CD14-positive monocyte (primary cell): ENCODE data around the gene SCNN1A. TPM values are rescaled to one million over a fixed set of nuclear protein-coding genes. Genes with fewer than 3 reads are reported as not detected.
A peak's percentile ranks its signal among the peaks of the same experiment; 100 is the strongest.

Experiments used
- DNase-seq, 3 donors: peaks; one replicate each; pipeline ENCODE4 v3.0.0-alpha.2; 2011 to 2022
- H2AFZ ChIP-seq: 2 replicates; pipeline ENCODE4 v1.6.0; 2012; ENCODE audit warnings: mild to moderate bottlenecking, low read depth, low read length, inconsistent platforms; ENCODE audit not compliant: insufficient read depth, poor library complexity, severe bottlenecking
- H3K27ac ChIP-seq, 2 donors: 1 replicate in 1 of 2; 2 replicates in 1 of 2; pipeline ENCODE4 v1.5.1; 2012 to 2013; ENCODE audit warnings: low read length in 2 of 2, control low read depth in 1 of 2, inconsistent platforms in 1 of 2, low read depth in 1 of 2, mild to moderate bottlenecking in 1 of 2
- H3K27me3 ChIP-seq, 2 donors: one replicate each; pipeline versions ENCODE4 v1.6.0 to v1.6.1; 2011 to 2013; ENCODE audit warnings: low read length in 2 of 2; ENCODE audit not compliant: control insufficient read depth in 2 of 2, insufficient read depth in 2 of 2
- H3K36me3 ChIP-seq, 2 donors: replicated peaks in 1 of 2; 1 replicate in 1 of 2; 2 replicates in 1 of 2; pipeline versions ENCODE4 v1.5.1 to v1.6.1; 2012 to 2013; ENCODE audit warnings: low read length in 2 of 2, control low read depth in 1 of 2, inconsistent platforms in 1 of 2, mild to moderate bottlenecking in 1 of 2; ENCODE audit not compliant: insufficient read depth in 2 of 2, control insufficient read depth in 1 of 2
- H3K4me1 ChIP-seq, 2 donors: 1 replicate in 1 of 2; 2 replicates in 1 of 2; pipeline versions ENCODE4 v1.5.1 to v1.6.1; 2012 to 2013; ENCODE audit warnings: low read length in 2 of 2, control low read depth in 1 of 2, inconsistent platforms in 1 of 2, mild to moderate bottlenecking in 1 of 2, moderate library complexity in 1 of 2; ENCODE audit not compliant: insufficient read depth in 2 of 2, control insufficient read depth in 1 of 2
- H3K4me2 ChIP-seq: replicated peaks from 2 replicates; pipeline ENCODE3; 2012; ENCODE audit warnings: low read length, moderate library complexity, mild to moderate bottlenecking; ENCODE audit not compliant: poor library complexity, severe bottlenecking; ENCODE audit errors: extremely low read depth
- H3K4me3 ChIP-seq, 3 experiments: fragments of 200-600 bp in 1 of 3; sonication (generic) in 1 of 3; replicated peaks in 1 of 3; 1 replicate in 2 of 3; 2 replicates in 1 of 3; pipeline ENCODE4 v1.5.1; 2011 to 2013; ENCODE audit warnings: low read length in 3 of 3, mild to moderate bottlenecking in 3 of 3, control low read depth in 2 of 3, low read depth in 2 of 3, inconsistent platforms in 1 of 3, moderate library complexity in 1 of 3
- H3K79me2 ChIP-seq: 2 replicates; pipeline ENCODE4 v1.6.0; 2012; ENCODE audit warnings: mild to moderate bottlenecking, control low read depth, inconsistent platforms, low read length, moderate library complexity; ENCODE audit not compliant: insufficient read depth
- H3K9ac ChIP-seq: 2 replicates; pipeline ENCODE4 v1.6.0; 2017; ENCODE audit warnings: low read length, mild to moderate bottlenecking; ENCODE audit not compliant: insufficient read depth, poor library complexity, severe bottlenecking
- H3K9me3 ChIP-seq, 2 donors: replicated peaks in 1 of 2; 1 replicate in 1 of 2; 2 replicates in 1 of 2; pipeline versions ENCODE4 v1.5.1 to v1.6.1; 2012 to 2013; ENCODE audit warnings: low read length in 2 of 2, control low read depth in 1 of 2; ENCODE audit not compliant: control insufficient read depth in 1 of 2, insufficient read depth in 1 of 2
- H4K20me1 ChIP-seq: 2 replicates; pipeline ENCODE4 v1.6.0; 2012; ENCODE audit warnings: mild to moderate bottlenecking, low read length, control low read depth, moderate library complexity; ENCODE audit not compliant: insufficient read depth
- H3K27ac Mint-ChIP-seq, 7 donors: one replicate each; pipeline ENCODE4 v1.8.0; 2020; ENCODE audit warnings: mild to moderate bottlenecking in 7 of 7, mixed read lengths in 7 of 7, moderate library complexity in 6 of 7, inconsistent platforms in 2 of 7
- H3K27me3 Mint-ChIP-seq, 3 donors: one replicate each; pipeline ENCODE4 v1.8.0; 2021 to 2022; ENCODE audit warnings: low read depth in 3 of 3, mild to moderate bottlenecking in 3 of 3, mixed read lengths in 3 of 3, moderate library complexity in 3 of 3, inconsistent platforms in 1 of 3
- H3K36me3 Mint-ChIP-seq, 2 donors: one replicate each; pipeline ENCODE4 v1.8.0; 2020; ENCODE audit warnings: mixed read lengths in 2 of 2, inconsistent platforms in 1 of 2, mild to moderate bottlenecking in 1 of 2
- H3K4me1 Mint-ChIP-seq: one replicate; pipeline ENCODE4 v1.8.0; 2020; ENCODE audit warnings: mild to moderate bottlenecking, mixed read lengths
- H3K4me3 Mint-ChIP-seq, 2 donors: one replicate each; pipeline ENCODE4 v1.8.0; 2020; ENCODE audit warnings: mild to moderate bottlenecking in 2 of 2, mixed read lengths in 2 of 2, moderate library complexity in 1 of 2
- H3K9me3 Mint-ChIP-seq, 7 donors: one replicate each; pipeline ENCODE4 v1.8.0; 2020 to 2022; ENCODE audit warnings: mixed read lengths in 7 of 7, mild to moderate bottlenecking in 6 of 7, moderate library complexity in 6 of 7, inconsistent platforms in 2 of 7
- CTCF ChIP-seq: fragments of 200-600 bp; IDR thresholded peaks from one replicate; pipeline ENCODE4 v1.8.0; 2022; ENCODE audit warnings: antibody characterized with exemption, mild to moderate bottlenecking
- WGBS: methylation state at CpG from one replicate; pipeline ENCODE4 v1.1.5; 2013; ENCODE audit warnings: missing lambda C conversion rate; ENCODE audit not compliant: insufficient coverage; 5-methylcytosine and 5-hydroxymethylcytosine counted together
- intact Hi-C, 2 donors: fragments of 100-400 bp; cut with micrococcal nuclease; formaldehyde crosslinking; loops; one replicate each; pipeline versions ENCODE4 v1.15.0 to v1.15.1; 2023
- polyA plus RNA-seq, 3 donors: library from polyadenylated mRNA; depleted of rRNA in 1 of 3; unstranded in 2 of 3; stranded (reverse) in 1 of 3; fragments of 300-500 nt in 2 of 3; fragments of >200 nt in 1 of 3; fragmentation: Illumina TruSeq in 2 of 3; gene quantifications; 1 replicate in 2 of 3; 2 replicates in 1 of 3; pipeline ENCODE4 v1.2.3, GENCODE V29; 2012 to 2021

SCNN1A gene
- polyA plus RNA-seq, 3 donors = 0.11 to 0.68 (median 0.63) TPM

- H3K4me3 Mint-ChIP-seq = peak overlapping the region; percentile 43 to 55
- peaks cover 14% of the 10 kb centered on the region for H3K79me2 ChIP-seq
- H3K4me1 ChIP-seq = peaks cover 73 to 74% of the 10 kb centered on the region in 2 donors
- H3K4me3 ChIP-seq = peak overlapping the region in 1 of 3 experiments; percentile 61
- no peaks in the 10 kb centered on the region for H3K9me3 ChIP-seq
- peaks cover 76% of the 10 kb centered on the region for H3K4me1 Mint-ChIP-seq
- H3K9ac ChIP-seq = no peak overlapping the region
- H3K27ac ChIP-seq = peak overlapping the region; percentile 27 to 31
- no peaks in the 10 kb centered on the region for H3K27me3 ChIP-seq
- H2AFZ ChIP-seq = peak overlapping the region; percentile 63
- intact Hi-C loops = no loop called here
- peaks cover 0 to 8% (median 3%) of the 10 kb centered on the region in 3 donors for H3K27me3 Mint-ChIP-seq
- 2% methylated on average over 12 of the region's 19 CpGs for WGBS
- no peaks in the 10 kb centered on the region for H4K20me1 ChIP-seq
- H3K27ac Mint-ChIP-seq = peak overlapping the region in 6 of 7 donors; percentile 50 to 96 (median 74)
- no peak for TF ChIP-seq CTCF
- no peaks in the 10 kb centered on the region for H3K9me3 Mint-ChIP-seq
- no peaks in the 10 kb centered on the region for H3K36me3 ChIP-seq
- H3K36me3 Mint-ChIP-seq = peaks cover 0 to 3% of the 10 kb centered on the region in 2 donors
- H3K4me2 ChIP-seq = peak overlapping the region; percentile 66
- DNase-seq = peak; percentile 51 to 56 (median 51)
Observed at GRCh38 chr12:6347367-6348338, 27.7 kb downstream of the SCNN1A start.

- H3K4me2 ChIP-seq = peak overlapping the region; percentile 66
- H3K4me1 ChIP-seq = peaks cover 73 to 74% of the 10 kb centered on the region in 2 donors
- Mint-ChIP-seq H3K36me3 (peaks cover 0 to 3% of the 10 kb centered on the region in 2 donors), H3K4me1 (peaks cover 76% of the 10 kb centered on the region), H3K27me3 (peaks cover 0 to 8% (median 3%) of the 10 kb centered on the region in 3 donors), H3K9me3 (no peaks in the 10 kb centered on the region), H3K4me3 (peak overlapping the region; percentile 43 to 55), H3K27ac (peak overlapping the region in 4 of 7 donors; percentile 50 to 96 (median 70))
- H3K27ac ChIP-seq = peak overlapping the region in 1 of 2 donors; percentile 27
- no peaks in the 10 kb centered on the region for H3K27me3 ChIP-seq
- no peak for DNase-seq
- peaks cover 21% of the 10 kb centered on the region for H3K79me2 ChIP-seq
- H3K9ac ChIP-seq = no peak overlapping the region
- H3K36me3 ChIP-seq = no peaks in the 10 kb centered on the region
- H2AFZ ChIP-seq = peak overlapping the region; percentile 63
- intact Hi-C loops = no loop called here
- no peak for TF ChIP-seq CTCF
- H4K20me1 ChIP-seq = no peaks in the 10 kb centered on the region
- peak overlapping the region in 1 of 3 experiments; percentile 61 for H3K4me3 ChIP-seq
- WGBS = 74% methylated on average over 8 of the region's 8 CpGs
- no peaks in the 10 kb centered on the region for H3K9me3 ChIP-seq
Observed at GRCh38 chr12:6346942-6347341, 28.4 kb downstream of the SCNN1A start.
